Gastroesophageal sphincter (tissue), 3 donors: ENCODE data around the gene MAP6.

ENCODE experiments used
- EP300 ChIP-seq: sonication (generic); formaldehyde crosslinking; IDR thresholded peaks from one replicate; pipeline ENCODE4 v1.6.1; 2017; ENCODE audit warnings: antibody characterized with exemption, mild to moderate bottlenecking
- POLR2A ChIP-seq, 2 donors: fragments of 450-650 bp; IDR thresholded peaks; one replicate each; pipeline ENCODE4 v1.6.1; 2017; ENCODE audit warnings: antibody characterized with exemption in 2 of 2, mild to moderate bottlenecking in 2 of 2, moderate library complexity in 1 of 2
- POLR2AphosphoS5 ChIP-seq: sonication (generic); formaldehyde crosslinking; IDR thresholded peaks from one replicate; pipeline ENCODE4 v1.6.1; 2017; ENCODE audit warnings: antibody characterized with exemption
- TF ChIP-seq, protein P1 (sequence below), 4 experiments: fragments of 200-600 bp in 2 of 4; fragments of 450-650 bp in 2 of 4; sonication (generic) in 1 of 4; IDR thresholded peaks; one replicate each; pipeline ENCODE4 v1.5.1; 2017 to 2019; ENCODE audit warnings: antibody characterized with exemption in 4 of 4, mild to moderate bottlenecking in 2 of 4, moderate library complexity in 2 of 4

DNA sequence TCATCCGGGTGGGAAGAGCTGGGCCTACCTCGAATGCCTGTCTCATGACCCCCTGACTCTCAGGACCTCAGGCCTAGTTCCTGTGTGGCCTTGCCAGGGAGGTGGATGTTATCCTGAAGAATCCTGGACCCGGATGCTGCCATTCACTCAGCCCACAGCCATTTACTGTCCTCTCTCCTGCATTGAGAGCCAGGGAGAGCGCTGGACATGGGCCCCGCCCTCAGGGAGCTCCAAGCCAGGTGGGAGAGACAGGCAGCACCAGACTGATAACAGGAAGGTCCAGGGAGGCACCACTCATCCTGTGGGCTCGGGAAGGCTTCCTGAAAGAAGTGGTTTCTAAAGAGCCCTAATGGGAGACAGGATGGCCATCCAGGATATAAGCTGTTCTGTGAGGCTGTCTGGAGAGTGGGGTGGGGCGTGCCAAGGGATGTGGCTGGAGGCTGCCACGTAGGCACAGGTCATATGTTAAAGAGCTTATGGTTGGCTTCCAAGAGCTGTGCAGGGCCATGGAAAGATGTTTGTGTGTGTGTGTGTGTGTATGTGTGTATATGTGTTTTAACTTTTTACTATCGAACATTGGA lies 98.2 kb downstream of the MAP6 start:
- TF ChIP-seq, protein P1, sequence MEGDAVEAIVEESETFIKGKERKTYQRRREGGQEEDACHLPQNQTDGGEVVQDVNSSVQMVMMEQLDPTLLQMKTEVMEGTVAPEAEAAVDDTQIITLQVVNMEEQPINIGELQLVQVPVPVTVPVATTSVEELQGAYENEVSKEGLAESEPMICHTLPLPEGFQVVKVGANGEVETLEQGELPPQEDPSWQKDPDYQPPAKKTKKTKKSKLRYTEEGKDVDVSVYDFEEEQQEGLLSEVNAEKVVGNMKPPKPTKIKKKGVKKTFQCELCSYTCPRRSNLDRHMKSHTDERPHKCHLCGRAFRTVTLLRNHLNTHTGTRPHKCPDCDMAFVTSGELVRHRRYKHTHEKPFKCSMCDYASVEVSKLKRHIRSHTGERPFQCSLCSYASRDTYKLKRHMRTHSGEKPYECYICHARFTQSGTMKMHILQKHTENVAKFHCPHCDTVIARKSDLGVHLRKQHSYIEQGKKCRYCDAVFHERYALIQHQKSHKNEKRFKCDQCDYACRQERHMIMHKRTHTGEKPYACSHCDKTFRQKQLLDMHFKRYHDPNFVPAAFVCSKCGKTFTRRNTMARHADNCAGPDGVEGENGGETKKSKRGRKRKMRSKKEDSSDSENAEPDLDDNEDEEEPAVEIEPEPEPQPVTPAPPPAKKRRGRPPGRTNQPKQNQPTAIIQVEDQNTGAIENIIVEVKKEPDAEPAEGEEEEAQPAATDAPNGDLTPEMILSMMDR (IDR thresholded peaks at IDR 0.05) = no peak
- TF ChIP-seq POLR2A (IDR thresholded peaks at IDR 0.05) = no peak
- no peak for TF ChIP-seq POLR2AphosphoS5
- no peak for TF ChIP-seq EP300
